Measurements from ENCODE around the gene PFDN4.

DNA sequence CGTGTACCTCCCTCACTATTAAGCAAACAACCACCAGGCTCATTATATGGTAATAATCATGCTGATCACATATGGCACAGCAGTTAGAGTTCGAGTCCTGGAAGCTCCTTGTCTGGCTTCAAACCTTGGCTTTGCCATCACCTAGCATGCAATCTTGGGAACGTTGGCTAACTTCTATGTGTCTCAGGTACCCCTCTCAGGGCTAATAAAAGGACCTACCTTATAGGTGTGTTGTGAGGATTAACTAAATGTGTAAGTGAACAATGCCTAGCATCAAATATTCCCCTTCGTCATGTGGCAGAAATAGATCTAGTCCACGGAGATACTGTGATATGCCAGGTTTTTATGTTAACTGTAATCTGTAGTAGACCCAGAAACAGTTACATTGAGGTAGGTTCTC is 44.5 kb upstream of the PFDN4 start:
- TF ChIP-seq, protein P1, sequence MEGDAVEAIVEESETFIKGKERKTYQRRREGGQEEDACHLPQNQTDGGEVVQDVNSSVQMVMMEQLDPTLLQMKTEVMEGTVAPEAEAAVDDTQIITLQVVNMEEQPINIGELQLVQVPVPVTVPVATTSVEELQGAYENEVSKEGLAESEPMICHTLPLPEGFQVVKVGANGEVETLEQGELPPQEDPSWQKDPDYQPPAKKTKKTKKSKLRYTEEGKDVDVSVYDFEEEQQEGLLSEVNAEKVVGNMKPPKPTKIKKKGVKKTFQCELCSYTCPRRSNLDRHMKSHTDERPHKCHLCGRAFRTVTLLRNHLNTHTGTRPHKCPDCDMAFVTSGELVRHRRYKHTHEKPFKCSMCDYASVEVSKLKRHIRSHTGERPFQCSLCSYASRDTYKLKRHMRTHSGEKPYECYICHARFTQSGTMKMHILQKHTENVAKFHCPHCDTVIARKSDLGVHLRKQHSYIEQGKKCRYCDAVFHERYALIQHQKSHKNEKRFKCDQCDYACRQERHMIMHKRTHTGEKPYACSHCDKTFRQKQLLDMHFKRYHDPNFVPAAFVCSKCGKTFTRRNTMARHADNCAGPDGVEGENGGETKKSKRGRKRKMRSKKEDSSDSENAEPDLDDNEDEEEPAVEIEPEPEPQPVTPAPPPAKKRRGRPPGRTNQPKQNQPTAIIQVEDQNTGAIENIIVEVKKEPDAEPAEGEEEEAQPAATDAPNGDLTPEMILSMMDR (IDR thresholded peaks at IDR 0.05), result no peak
- no peak for TF ChIP-seq POLR2A (IDR thresholded peaks at IDR 0.05)
- no peak for TF ChIP-seq EP300 (IDR thresholded peaks at IDR 0.05)

Measured in tibial nerve (tissue), 4 donors.